ENCODE measurements around the gene MRPL43. TPM values are rescaled to one million over a fixed set of nuclear protein-coding genes. Genes with fewer than 3 reads are reported as not detected.

The MRPL43 gene
- total and polyA plus RNA-seq, 2 donors (not counting 3 experiments of a cell fraction or from before 2014, with no cell fraction given): 75.0 to 144 TPM

GRCh38 chr10:100995181-100995580 is 7.9 kb upstream of the MRPL43 start:
- no peaks in the 10 kb centered on the region for H3K9me3 ChIP-seq (replicated peaks; ENCODE audit: control insufficient read depth, insufficient read depth, low read length)
- no peak for DNase-seq (ENCODE audit: low read depth, low spot score)
- no peak for TF ChIP-seq MAX (IDR thresholded peaks at IDR 0.05; ENCODE audit: insufficient read depth, insufficient read length)
- TF ChIP-seq MYC (IDR thresholded peaks at IDR 0.05; ENCODE audit: low read depth, low read length): no peak
- TF ChIP-seq POLR2A (IDR thresholded peaks at IDR 0.05; ENCODE audit: low read depth, low read length): no peak
- TF ChIP-seq FOS (IDR thresholded peaks at IDR 0.05; ENCODE audit: borderline replicate concordance, insufficient read depth, low read length): no peak
- TF ChIP-seq JUN (IDR thresholded peaks at IDR 0.05; ENCODE audit: borderline replicate concordance, insufficient read depth, insufficient read length, low read depth): no peak
- no peak for TF ChIP-seq GATA2 (IDR thresholded peaks at IDR 0.05; ENCODE audit: insufficient read depth, insufficient read length, low read depth, low read length)
- no peak for TF ChIP-seq POLR2AphosphoS5 (IDR thresholded peaks at IDR 0.05; ENCODE audit: insufficient read depth, low read depth, low read length)
- TF ChIP-seq CTCF (IDR thresholded peaks at IDR 0.05; ENCODE audit: extremely low read depth in 1 of 2, insufficient read depth in 1 of 2, low read depth in 1 of 2, low read length in 2 of 2): no peak
- TF ChIP-seq EZH2 (IDR thresholded peaks at IDR 0.05; ENCODE audit: borderline replicate concordance, low read depth, low read length, severe bottlenecking): no peak
- BruUV-seq (replicated peaks): no TSS peak
- dilution Hi-C loops (cut with MboI; ENCODE audit: extremely low pct_ligation_motif_present, low sequenced_read_pairs) (no loop called here), intact Hi-C loops (cut with micrococcal nuclease) (no loop called here)
- no peak overlapping the region for H3K27ac ChIP-seq (ENCODE audit: insufficient read depth, low read depth, low read length)
- H3K36me3 ChIP-seq (ENCODE audit: control insufficient read depth in 2 of 2, extremely low read depth in 1 of 2, insufficient read depth in 2 of 2, low read length in 2 of 2): peaks cover 3 to 11% of the 10 kb centered on the region in 2 experiments
- ChIA-PET POLR2A (no interaction called here), CTCF (interaction anchor here (2.3 to 12.6 kb wide), 3 partner anchors 13 to 71 kb away, joined by 8 to 254 read pairs (median 92); no protein-coding TSS in a partner anchor)
- H3K79me2 ChIP-seq (ENCODE audit: control insufficient read depth, insufficient read depth, low read length): peaks cover 10% of the 10 kb centered on the region
- H4K20me1 ChIP-seq (replicated peaks; ENCODE audit: control insufficient read depth, extremely low read depth, insufficient read depth, low read length): no peaks in the 10 kb centered on the region
- H3K4me2 ChIP-seq (ENCODE audit: insufficient read depth, low read length): no peak overlapping the region
- peaks cover 18% of the 10 kb centered on the region for H3K4me1 ChIP-seq (ENCODE audit: control insufficient read depth, extremely low read depth, insufficient read depth, low read length)
- no peaks in the 10 kb centered on the region for H3K27me3 ChIP-seq (ENCODE audit: control insufficient read depth in 2 of 2, insufficient read depth in 2 of 2, low read length in 2 of 2)
- H3K4me3 ChIP-seq (replicated peaks in 1 of 3; ENCODE audit: insufficient read depth in 1 of 3, low read depth in 1 of 3, low read length in 3 of 3): no peak overlapping the region
- no peak overlapping the region for H3K9ac ChIP-seq (replicated peaks; ENCODE audit: extremely low read depth, insufficient read depth, low read length)
- no peak overlapping the region for H2AFZ ChIP-seq (ENCODE audit: low read depth, low read length)
- H3K9me1 ChIP-seq (replicated peaks; ENCODE audit: control insufficient read depth, extremely low read depth, insufficient read depth, low read length): no peaks in the 10 kb centered on the region
- FAIRE-seq: no peak
